HUES64 (cell line): Measurements from ENCODE around the gene HSPG2.
"Not testable (repeated sequence)": the region's sequence is repeated elsewhere in the genome, so short reads cannot be mapped to it uniquely, and the experiment has no call there.

Experiments
- H3K27ac ChIP-seq: 2 replicates; pipeline ENCODE4 v1.7.0; 2013; ENCODE audit warnings: low read depth, low read length, inconsistent platforms
- H3K27me3 ChIP-seq: 2 replicates; pipeline ENCODE4 v1.6.1; 2013; ENCODE audit warnings: mild to moderate bottlenecking, low read length; ENCODE audit not compliant: insufficient read depth
- H3K36me3 ChIP-seq: 2 replicates; pipeline ENCODE4 v1.6.1; 2013; ENCODE audit warnings: mild to moderate bottlenecking, low read length; ENCODE audit not compliant: insufficient read depth
- H3K4me1 ChIP-seq: 2 replicates; pipeline ENCODE4 v1.6.1; 2013; ENCODE audit warnings: mild to moderate bottlenecking, low read length, moderate library complexity; ENCODE audit not compliant: insufficient read depth
- H3K4me3 ChIP-seq: 2 replicates; pipeline ENCODE4 v1.5.1; 2013; ENCODE audit warnings: mild to moderate bottlenecking, low read length, moderate library complexity
- H3K9ac ChIP-seq: 2 replicates; pipeline ENCODE4 v1.6.1; 2013; ENCODE audit warnings: mild to moderate bottlenecking, low read depth, low read length
- H3K9me3 ChIP-seq: 2 replicates; pipeline ENCODE4 v1.6.1; 2013; ENCODE audit warnings: low read depth, low read length; ENCODE audit not compliant: insufficient read depth
- WGBS: fragments of 150-250, 120-280 bp; methylation state at CpG from one replicate; pipeline ENCODE4 v1.1.7; 2013; ENCODE audit warnings: missing lambda C conversion rate; 5-methylcytosine and 5-hydroxymethylcytosine counted together

HSPG2 gene

GRCh38 chr1:21814241-21814918 lies 122.7 kb downstream of the HSPG2 start:
- no peaks in the 10 kb centered on the region for H3K27me3 ChIP-seq
- H3K9ac ChIP-seq = peak overlapping the region; percentile 63
- no peaks in the 10 kb centered on the region for H3K36me3 ChIP-seq
- 12% methylated on average over 65 of the region's 65 CpGs for WGBS
- 0 out of 2 replicates have a peak overlapping the region, but pooled peaks have one; percentile 45 for H3K27ac ChIP-seq
- peak overlapping the region; percentile 69 for H3K4me3 ChIP-seq
- no peaks in the 10 kb centered on the region; the same call in 1 of the 2 replicates for H3K4me1 ChIP-seq
- no peaks in the 10 kb centered on the region for H3K9me3 ChIP-seq

GRCh38 chr1:21813542-21813941 lies 123.6 kb downstream of the HSPG2 start:
- WGBS = 86% methylated on average over 3 of the region's 3 CpGs
- Histone ChIP-seq H3K9me3 (no peaks in the 10 kb centered on the region), H3K9ac (no peak overlapping the region), H3K4me1 (no peaks in the 10 kb centered on the region; the same call in 1 of the 2 replicates), H3K36me3 (no peaks in the 10 kb centered on the region), H3K4me3 (no peak overlapping the region), H3K27ac (no peak overlapping the region), H3K27me3 (no peaks in the 10 kb centered on the region)

DNA sequence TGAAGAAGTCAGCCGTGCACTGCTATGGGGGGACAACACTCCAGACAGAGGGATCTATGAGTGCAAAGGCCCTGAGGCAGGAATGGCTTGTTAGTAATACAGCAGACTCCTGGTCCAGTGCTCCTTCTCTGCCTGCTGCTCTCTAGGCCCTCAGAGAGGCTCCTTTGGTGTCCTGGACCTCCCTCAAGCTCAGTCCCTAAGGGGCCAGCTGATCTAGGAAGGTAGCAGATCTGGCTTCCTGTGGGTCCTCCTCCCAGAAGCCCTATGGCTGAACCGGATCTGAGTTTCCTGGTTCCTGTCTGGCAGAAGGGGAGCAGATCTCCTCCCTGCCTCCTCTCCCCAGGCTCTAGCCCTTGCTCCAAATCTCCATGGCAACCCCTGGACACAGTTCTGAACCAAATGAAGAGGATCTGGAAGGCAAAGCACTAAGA lies 125.2 kb downstream of the HSPG2 start, which contains the start of gene LDLRAD2:
Gene LDLRAD2, plus strand, starts transcription at position 391 of the 431 bp plus-strand sequence. CDS start 187 bp downstream, outside the sequence.
- Histone ChIP-seq H3K27ac (no peak within 1 kb of the TSS), H3K36me3 (no peaks in the 10 kb centered on the region), H3K4me1 (no peaks in the 10 kb centered on the region), H3K4me3 (no peak within 1 kb of the TSS), H3K9me3 (no peaks in the 10 kb centered on the region), H3K9ac (no peak within 1 kb of the TSS), H3K27me3 (no peaks in the 10 kb centered on the region)
- WGBS = 82% methylated on average over 2 of the region's 2 CpGs

DNA sequence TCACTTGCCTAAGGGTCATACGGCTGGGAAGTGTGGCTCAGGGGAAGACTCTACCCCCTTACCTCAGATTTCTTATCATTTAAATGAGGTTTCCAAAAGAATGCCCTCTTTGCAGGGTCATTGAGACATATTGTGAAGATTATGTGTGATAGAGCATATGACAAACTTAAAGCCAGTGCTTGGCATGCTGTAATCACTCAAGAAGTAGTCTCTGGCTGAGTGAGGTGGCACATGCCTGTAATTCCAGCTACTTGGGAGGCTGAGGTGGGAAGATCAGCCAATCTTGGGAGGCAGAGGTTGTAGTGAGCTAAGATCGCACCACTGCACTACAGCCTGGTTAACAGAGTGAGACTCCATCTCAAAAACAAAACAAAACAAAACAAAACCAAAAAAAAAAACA lies 132.6 kb downstream of the HSPG2 start:
- Histone ChIP-seq H3K4me3 (no peak overlapping the region), H3K27me3 (no peaks in the 10 kb centered on the region), H3K9me3 (no peaks in the 10 kb centered on the region), H3K9ac (no peak overlapping the region), H3K27ac (no peak overlapping the region), H3K4me1 (no peaks in the 10 kb centered on the region), H3K36me3 (no peaks in the 10 kb centered on the region)
- WGBS = 80% methylated on average over 1 of the region's 2 CpGs

GRCh38 chr1:21801100-21801499 lies 136.0 kb downstream of the HSPG2 start:
- no peaks in the 10 kb centered on the region for H3K9me3 ChIP-seq
- no peaks in the 10 kb centered on the region for H3K27me3 ChIP-seq
- H3K4me3 ChIP-seq = no peak overlapping the region
- no peaks in the 10 kb centered on the region for H3K4me1 ChIP-seq
- WGBS = 95% methylated on average over 4 of the region's 4 CpGs
- H3K36me3 ChIP-seq = no peaks in the 10 kb centered on the region
- H3K27ac ChIP-seq = no peak overlapping the region
- H3K9ac ChIP-seq = no peak overlapping the region

DNA sequence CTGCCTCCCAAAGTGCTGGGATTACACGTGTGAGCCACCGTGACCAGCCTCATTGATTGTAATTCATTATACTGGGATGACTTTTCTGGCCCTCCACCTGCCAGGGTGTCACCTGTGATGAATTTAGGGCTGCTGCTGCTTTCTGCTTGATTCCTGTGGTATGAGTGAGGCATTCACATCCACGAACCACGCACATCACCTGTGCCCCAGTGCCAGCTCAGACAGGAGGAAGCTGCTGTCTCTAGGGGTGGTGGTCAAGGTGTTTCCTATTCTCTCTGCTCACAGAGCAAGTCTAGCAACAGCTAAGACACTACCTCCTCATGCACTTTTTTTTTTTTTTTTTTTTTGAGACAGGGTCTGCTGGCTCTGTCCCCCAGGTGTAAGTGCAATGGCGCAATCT lies 137.4 kb downstream of the HSPG2 start:
- WGBS = 96% methylated on average over 5 of the region's 5 CpGs

GRCh38 chr1:21795075-21795474 lies 142.0 kb downstream of the HSPG2 start:
- WGBS = 94% methylated on average over 6 of the region's 6 CpGs
- no peaks in the 10 kb centered on the region for H3K36me3 ChIP-seq
- no peaks in the 10 kb centered on the region for H3K27me3 ChIP-seq
- peaks cover 9% of the 10 kb centered on the region for H3K9me3 ChIP-seq
- H3K27ac ChIP-seq = no peak overlapping the region
- no peak overlapping the region for H3K4me3 ChIP-seq
- no peaks in the 10 kb centered on the region for H3K4me1 ChIP-seq
- H3K9ac ChIP-seq = no peak overlapping the region

More for the DNA sequence above, 137.4 kb downstream of the HSPG2 start:
- Histone ChIP-seq H3K9ac (no peak overlapping the region), H3K4me3 (no peak overlapping the region), H3K27ac (no peak overlapping the region), H3K36me3 (no peaks in the 10 kb centered on the region), H3K27me3 (no peaks in the 10 kb centered on the region), H3K9me3 (peaks cover 6% of the 10 kb centered on the region; the same call in 1 of the 2 replicates), H3K4me1 (no peaks in the 10 kb centered on the region)

DNA sequence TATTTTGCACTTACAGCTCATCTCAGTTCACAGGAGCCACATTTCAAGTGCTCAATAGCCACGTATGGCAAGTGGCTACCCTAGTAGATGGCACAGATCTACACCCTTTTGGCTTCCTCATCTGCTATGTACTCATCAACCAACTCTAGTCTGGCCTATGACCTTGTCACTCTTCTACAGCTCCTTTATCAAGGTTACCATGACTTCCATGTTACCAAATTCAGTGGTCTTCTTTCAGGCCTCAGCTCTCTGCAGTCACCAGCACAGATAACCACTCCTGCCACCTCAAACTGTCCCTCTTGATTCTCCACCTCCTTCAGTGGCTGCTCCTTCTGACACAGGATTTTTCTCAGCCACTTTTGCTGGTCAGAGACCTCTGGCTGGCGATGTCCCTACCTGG lies 142.5 kb downstream of the HSPG2 start:
- H3K4me3 ChIP-seq = no peak overlapping the region
- 89% methylated on average over 2 of the region's 2 CpGs for WGBS
- no peak overlapping the region for H3K27ac ChIP-seq
- H3K27me3 ChIP-seq = no peaks in the 10 kb centered on the region
- no peak overlapping the region for H3K9ac ChIP-seq
- peaks cover 9% of the 10 kb centered on the region for H3K9me3 ChIP-seq
- H3K4me1 ChIP-seq = peaks cover 3% of the 10 kb centered on the region; the same call in 1 of the 2 replicates
- no peaks in the 10 kb centered on the region for H3K36me3 ChIP-seq

DNA sequence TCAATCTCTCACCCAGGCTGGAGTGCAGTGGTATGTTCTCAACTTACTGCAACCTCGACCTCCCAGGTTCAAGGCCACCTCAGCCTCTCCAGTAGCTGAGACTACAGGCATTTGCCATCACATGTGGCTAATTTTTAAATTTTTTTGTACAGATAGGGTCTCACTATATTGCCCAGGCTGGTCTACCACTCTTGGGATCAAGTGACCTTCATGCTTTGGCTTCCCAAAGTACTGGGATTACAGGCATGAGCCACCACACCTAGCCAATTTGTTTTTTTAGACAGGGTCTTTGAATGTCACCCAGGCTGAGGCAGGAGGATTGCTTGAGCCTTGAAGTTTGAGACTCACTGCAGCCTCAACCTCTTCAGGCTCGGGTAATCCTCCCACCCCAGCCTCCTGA lies 144.0 kb downstream of the HSPG2 start:
- Histone ChIP-seq H3K36me3 (no peaks in the 10 kb centered on the region), H3K9me3 (peaks cover 9% of the 10 kb centered on the region), H3K27ac (no peak overlapping the region), H3K9ac (no peak overlapping the region), H3K4me1 (peaks cover 4% of the 10 kb centered on the region; the same call in 1 of the 2 replicates), H3K4me3 (no peak overlapping the region), H3K27me3 (no peaks in the 10 kb centered on the region)
- 88% methylated on average over 2 of the region's 2 CpGs for WGBS

DNA sequence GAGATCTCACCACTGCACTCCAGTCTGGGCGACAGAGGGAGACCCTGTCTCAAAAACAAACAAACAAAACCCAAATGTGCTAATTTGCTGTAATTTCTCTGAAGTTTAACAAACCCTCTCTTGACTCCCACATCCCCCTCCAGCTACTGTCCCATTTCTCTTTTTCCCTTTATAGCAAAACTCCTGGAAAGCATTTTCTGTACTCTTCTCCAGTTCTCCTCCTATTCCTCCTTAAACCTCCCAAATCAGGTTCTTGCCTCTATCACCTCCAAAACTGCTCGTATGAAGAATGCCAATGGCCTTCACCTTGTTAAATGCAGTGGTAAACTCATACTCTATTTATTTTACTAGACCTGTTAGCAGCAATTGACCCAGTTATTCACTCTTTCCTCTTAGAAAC lies 150.5 kb downstream of the HSPG2 start:
- H3K4me3 ChIP-seq = no peak overlapping the region
- no peak overlapping the region for H3K27ac ChIP-seq
- WGBS = 92% methylated on average over 2 of the region's 2 CpGs
- peaks cover 4% of the 10 kb centered on the region; the same call in 1 of the 2 replicates for H3K4me1 ChIP-seq
- no peaks in the 10 kb centered on the region for H3K27me3 ChIP-seq
- no peaks in the 10 kb centered on the region for H3K36me3 ChIP-seq
- no peaks in the 10 kb centered on the region for H3K9me3 ChIP-seq
- no peak overlapping the region for H3K9ac ChIP-seq

GRCh38 chr1:21785764-21786163 lies 151.3 kb downstream of the HSPG2 start:
- not testable (repeated sequence) for H3K4me3 ChIP-seq, H3K27ac ChIP-seq, H3K9ac ChIP-seq, H3K27me3 ChIP-seq, H3K9me3 ChIP-seq, H3K36me3 ChIP-seq, H3K4me1 ChIP-seq
- 93% methylated on average over 9 of the region's 9 CpGs for WGBS
